ENCODE data around the gene DSG2.

DNA sequence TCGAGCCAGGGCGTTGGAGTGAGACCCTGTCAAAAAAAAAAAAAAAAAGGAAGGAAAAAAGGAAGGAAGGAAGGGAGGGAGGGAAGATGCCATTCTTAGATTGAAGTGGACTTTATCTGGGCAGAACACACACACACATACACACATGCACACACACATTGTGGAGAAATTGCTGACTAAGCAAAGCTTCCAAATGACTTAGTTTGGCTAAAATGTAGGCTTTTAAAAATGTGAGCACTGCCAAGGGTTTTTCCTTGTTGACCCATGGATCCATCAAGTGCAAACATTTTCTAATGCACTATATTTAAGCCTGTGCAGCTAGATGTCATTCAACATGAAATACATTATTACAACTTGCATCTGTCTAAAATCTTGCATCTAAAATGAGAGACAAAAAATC, 93.1 kb downstream of the DSG2 start:
- TF ChIP-seq, protein P1, sequence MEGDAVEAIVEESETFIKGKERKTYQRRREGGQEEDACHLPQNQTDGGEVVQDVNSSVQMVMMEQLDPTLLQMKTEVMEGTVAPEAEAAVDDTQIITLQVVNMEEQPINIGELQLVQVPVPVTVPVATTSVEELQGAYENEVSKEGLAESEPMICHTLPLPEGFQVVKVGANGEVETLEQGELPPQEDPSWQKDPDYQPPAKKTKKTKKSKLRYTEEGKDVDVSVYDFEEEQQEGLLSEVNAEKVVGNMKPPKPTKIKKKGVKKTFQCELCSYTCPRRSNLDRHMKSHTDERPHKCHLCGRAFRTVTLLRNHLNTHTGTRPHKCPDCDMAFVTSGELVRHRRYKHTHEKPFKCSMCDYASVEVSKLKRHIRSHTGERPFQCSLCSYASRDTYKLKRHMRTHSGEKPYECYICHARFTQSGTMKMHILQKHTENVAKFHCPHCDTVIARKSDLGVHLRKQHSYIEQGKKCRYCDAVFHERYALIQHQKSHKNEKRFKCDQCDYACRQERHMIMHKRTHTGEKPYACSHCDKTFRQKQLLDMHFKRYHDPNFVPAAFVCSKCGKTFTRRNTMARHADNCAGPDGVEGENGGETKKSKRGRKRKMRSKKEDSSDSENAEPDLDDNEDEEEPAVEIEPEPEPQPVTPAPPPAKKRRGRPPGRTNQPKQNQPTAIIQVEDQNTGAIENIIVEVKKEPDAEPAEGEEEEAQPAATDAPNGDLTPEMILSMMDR (IDR thresholded peaks at IDR 0.05; ENCODE audit: poor library complexity): no peak
- no peak for TF ChIP-seq EZH2 (IDR thresholded peaks at IDR 0.05; ENCODE audit: borderline replicate concordance)
